K562 (cell line): ENCODE data around the gene PEX10. TPM values are rescaled to one million over a fixed set of nuclear protein-coding genes. Genes with fewer than 3 reads are reported as not detected.
A peak's percentile ranks its signal among the peaks of the same experiment; 100 is the strongest.

Source experiments
- KDM1A ChIP-seq, 2 experiments: fragments of 450-650 bp; IDR thresholded peaks; 2 replicates each; pipeline ENCODE4 v1.6.1; 2016; ENCODE audit warnings: mild to moderate bottlenecking in 2 of 2
- KDM2B ChIP-seq: fragments of 250-450 bp; sonication (Bioruptor Pico); IDR thresholded peaks from 2 replicates; pipeline ENCODE4 v1.8.0; 2021; ENCODE audit warnings: mild to moderate bottlenecking, moderate library complexity
- MYC ChIP-seq, 2 experiments: fragments of 250-450 bp in 1 of 2; sonication (Bioruptor Pico) in 1 of 2; IDR thresholded peaks; 2 replicates each; pipeline versions ENCODE4 v1.5.1 to v1.6.1; 2012 to 2021; ENCODE audit warnings: low read depth in 2 of 2, borderline replicate concordance in 1 of 2, improper control_type of control experiment in 1 of 2, low read length in 1 of 2, mild to moderate bottlenecking in 1 of 2, moderate library complexity in 1 of 2
- NR2C2 ChIP-seq, 2 experiments: fragments of 200-800 bp in 1 of 2; sonication (Bioruptor generic) in 1 of 2; sonication (generic) in 1 of 2; formaldehyde crosslinking in 1 of 2; IDR thresholded peaks; 2 replicates each; pipeline versions ENCODE4 v1.6.1 to v1.8.0; 2016 to 2022; ENCODE audit warnings: mild to moderate bottlenecking in 1 of 2, missing compliant biosample characterization in 1 of 2, missing genetic modification characterization in 1 of 2, missing genetic modification reagents in 1 of 2
- NRF1 ChIP-seq, 2 experiments: fragments of 450-650 bp; IDR thresholded peaks in 1 of 2; conservative IDR thresholded peaks in 1 of 2; 2 replicates each; pipeline ENCODE4 v1.6.1; 2014; ENCODE audit warnings: mild to moderate bottlenecking in 2 of 2
- POLR2A ChIP-seq: fragments of 450-650 bp; conservative IDR thresholded peaks from 2 replicates; pipeline ENCODE4 v1.6.1; 2016
- RFX1 ChIP-seq: fragments of 450-650 bp; IDR thresholded peaks from 2 replicates; pipeline ENCODE4 v1.6.1; 2016; ENCODE audit warnings: mild to moderate bottlenecking, moderate library complexity
- SIN3B ChIP-seq: fragments of 450-650 bp; IDR thresholded peaks from 2 replicates; pipeline ENCODE4 v1.6.1; 2017; ENCODE audit warnings: low read depth, mild to moderate bottlenecking, moderate library complexity
- ZNF232 ChIP-seq: sonication (generic); formaldehyde crosslinking; IDR thresholded peaks from 2 replicates; pipeline ENCODE4 v1.8.0; 2022; ENCODE audit warnings: mild to moderate bottlenecking, missing genetic modification reagents
- ZNF699 ChIP-seq: fragments of 250-450 bp; sonication (Bioruptor Pico); IDR thresholded peaks from 2 replicates; pipeline ENCODE4 v1.8.0; 2021; ENCODE audit warnings: mild to moderate bottlenecking, moderate library complexity; ENCODE audit not compliant: insufficient replicate concordance
- polyA plus RNA-seq, 8 experiments: library from polyadenylated mRNA; depleted of rRNA in 4 of 8; stranded (reverse) in 5 of 8; unstranded in 3 of 8; fragments of >200 nt; fragmentation: Nextera tagmentation in 2 of 8; fragmentation: Illumina TruSeq in 1 of 8; extraction: Ambion mirVana in 2 of 8; extraction: Trizol in 1 of 8; gene quantifications; 2 replicates each; pipeline versions ENCODE4 v1.2.1 to v1.2.3, GENCODE V29; 2011 to 2014; ENCODE audit warnings: inconsistent platforms in 1 of 8, missing spikeins in 1 of 8
- total RNA-seq, 7 experiments: library from RNA; depleted of rRNA in 6 of 7; stranded (reverse); fragments of >200 nt in 6 of 7; fragmentation: Illumina TruSeq in 2 of 7; extraction: Trizol in 2 of 7; gene quantifications; 2 replicates each; pipeline versions ENCODE4 v1.2.1 to v1.2.3, GENCODE V29; 2011 to 2021; ENCODE audit warnings: low replicate concordance in 1 of 7
- TF ChIP-seq, protein P1 (sequence below): sonication (generic); formaldehyde crosslinking; IDR thresholded peaks from 2 replicates; pipeline ENCODE4 v1.4.0; 2020; ENCODE audit warnings: mild to moderate bottlenecking, missing genetic modification reagents
- TF ChIP-seq, protein P2 (sequence below): fragments of 250-450 bp; sonication (Bioruptor Pico); IDR thresholded peaks from 2 replicates; pipeline ENCODE4 v1.8.0; 2021; ENCODE audit warnings: moderate library complexity, mild to moderate bottlenecking, inconsistent platforms
- TF ChIP-seq, protein P3 (sequence below): sonication (generic); formaldehyde crosslinking; IDR thresholded peaks from 2 replicates; pipeline ENCODE4 v1.8.1; 2023; ENCODE audit warnings: mild to moderate bottlenecking, missing genetic modification reagents
- TF ChIP-seq, protein P4 (sequence below): fragments of 250-450 bp; sonication (Bioruptor Pico); IDR thresholded peaks from 2 replicates; pipeline ENCODE4 v1.4.0; 2020
- TF ChIP-seq, protein P5 (sequence below): IDR thresholded peaks from 3 replicates; pipeline ENCODE4 v1.6.1; 2011; ENCODE audit warnings: borderline replicate concordance, mild to moderate bottlenecking; ENCODE audit not compliant: insufficient read length, insufficient read depth
- TF ChIP-seq, protein P6 (sequence below): conservative IDR thresholded peaks from 2 replicates; pipeline ENCODE4 v1.6.1; 2011; ENCODE audit warnings: low read depth, mild to moderate bottlenecking, low read length; ENCODE audit not compliant: control insufficient read depth

PEX10 gene
- total and polyA plus RNA-seq, 9 of the 15 experiments (the other 6 are each of a cell fraction or from before 2014, with no cell fraction given) = 0.03 to 26.2 (median 8.7) TPM

DNA sequence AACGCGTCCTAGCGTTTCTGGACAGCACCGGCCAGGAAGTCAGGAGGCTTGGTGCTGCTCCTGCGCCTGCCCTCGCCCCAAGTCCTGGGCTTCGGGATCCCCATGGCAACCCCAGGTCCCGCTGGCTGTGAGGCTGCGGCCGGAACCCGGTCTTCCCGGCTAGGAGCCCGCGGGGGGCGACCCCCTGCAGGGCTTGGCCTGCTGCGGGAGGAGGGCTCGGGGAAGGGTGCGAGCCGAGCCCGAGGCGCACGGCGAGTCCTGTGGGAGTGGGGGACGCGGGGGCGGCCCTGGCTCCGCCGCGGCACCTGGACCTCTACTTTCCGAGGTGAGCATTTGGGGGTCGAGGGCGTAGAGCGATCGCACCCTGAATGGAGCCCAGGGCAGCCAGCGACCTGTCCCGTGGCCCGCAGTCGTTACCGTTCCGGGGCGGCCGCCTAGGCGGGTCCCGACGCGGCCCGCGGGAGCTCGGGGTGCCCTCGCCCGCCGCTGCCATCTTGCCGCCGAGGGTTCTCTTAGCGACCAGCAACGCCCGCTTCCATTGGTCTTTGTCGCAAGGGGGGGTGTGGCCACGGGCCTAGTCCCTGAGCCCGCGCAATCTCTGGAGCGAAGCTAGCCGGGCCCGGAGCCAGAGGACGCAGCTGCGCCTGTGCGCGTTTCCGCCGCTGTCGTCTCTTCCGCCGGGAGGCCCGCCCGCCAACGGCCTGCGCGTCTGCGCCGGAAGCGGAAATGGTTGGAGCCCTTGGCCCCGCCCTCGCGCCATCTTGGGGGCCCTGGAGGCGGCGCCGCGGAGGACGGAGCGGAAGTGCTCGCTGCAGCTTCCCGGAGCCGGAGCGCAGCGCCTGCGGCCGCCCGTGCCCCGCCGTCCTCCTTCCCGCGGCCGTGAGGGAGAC lies 21.1 kb downstream of the PEX10 start, which contains the start of the genes MORN1 and RER1 (continued):
- TF ChIP-seq, protein P1, sequence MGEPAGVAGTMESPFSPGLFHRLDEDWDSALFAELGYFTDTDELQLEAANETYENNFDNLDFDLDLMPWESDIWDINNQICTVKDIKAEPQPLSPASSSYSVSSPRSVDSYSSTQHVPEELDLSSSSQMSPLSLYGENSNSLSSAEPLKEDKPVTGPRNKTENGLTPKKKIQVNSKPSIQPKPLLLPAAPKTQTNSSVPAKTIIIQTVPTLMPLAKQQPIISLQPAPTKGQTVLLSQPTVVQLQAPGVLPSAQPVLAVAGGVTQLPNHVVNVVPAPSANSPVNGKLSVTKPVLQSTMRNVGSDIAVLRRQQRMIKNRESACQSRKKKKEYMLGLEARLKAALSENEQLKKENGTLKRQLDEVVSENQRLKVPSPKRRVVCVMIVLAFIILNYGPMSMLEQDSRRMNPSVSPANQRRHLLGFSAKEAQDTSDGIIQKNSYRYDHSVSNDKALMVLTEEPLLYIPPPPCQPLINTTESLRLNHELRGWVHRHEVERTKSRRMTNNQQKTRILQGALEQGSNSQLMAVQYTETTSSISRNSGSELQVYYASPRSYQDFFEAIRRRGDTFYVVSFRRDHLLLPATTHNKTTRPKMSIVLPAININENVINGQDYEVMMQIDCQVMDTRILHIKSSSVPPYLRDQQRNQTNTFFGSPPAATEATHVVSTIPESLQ (CRISPR knock-in tag) = peak; percentile 38; the same call in 1 of the 2 replicates
- TF ChIP-seq SIN3B (peak; percentile 94), KDM2B (CRISPR knock-in tag) (no peak), NR2C2 (CRISPR knock-in tag; IDR thresholded peaks at IDR 0.05) (peak; percentile 88), NR2C2 (tag; IDR thresholded peaks at IDR 0.05) (peak; percentile 98), POLR2A (peak; percentile 81), NRF1 (conservative IDR thresholded peaks at IDR 0.05 in 1 of 2, IDR thresholded peaks at IDR 0.05 in 1 of 2) (peak; percentile 98), MYC (IDR thresholded peaks at IDR 0.05; ENCODE audit: low read depth, low read length) (peak; percentile 83), MYC (CRISPR knock-in tag; IDR thresholded peaks at IDR 0.05; ENCODE audit: borderline replicate concordance, low read depth) (no peak), ZNF699 (CRISPR knock-in tag) (no peak), KDM1A (IDR thresholded peaks at IDR 0.05) (no peak), ZNF232 (CRISPR knock-in tag) (no peak), RFX1 (peak; percentile 95)
- TF ChIP-seq, protein P2, sequence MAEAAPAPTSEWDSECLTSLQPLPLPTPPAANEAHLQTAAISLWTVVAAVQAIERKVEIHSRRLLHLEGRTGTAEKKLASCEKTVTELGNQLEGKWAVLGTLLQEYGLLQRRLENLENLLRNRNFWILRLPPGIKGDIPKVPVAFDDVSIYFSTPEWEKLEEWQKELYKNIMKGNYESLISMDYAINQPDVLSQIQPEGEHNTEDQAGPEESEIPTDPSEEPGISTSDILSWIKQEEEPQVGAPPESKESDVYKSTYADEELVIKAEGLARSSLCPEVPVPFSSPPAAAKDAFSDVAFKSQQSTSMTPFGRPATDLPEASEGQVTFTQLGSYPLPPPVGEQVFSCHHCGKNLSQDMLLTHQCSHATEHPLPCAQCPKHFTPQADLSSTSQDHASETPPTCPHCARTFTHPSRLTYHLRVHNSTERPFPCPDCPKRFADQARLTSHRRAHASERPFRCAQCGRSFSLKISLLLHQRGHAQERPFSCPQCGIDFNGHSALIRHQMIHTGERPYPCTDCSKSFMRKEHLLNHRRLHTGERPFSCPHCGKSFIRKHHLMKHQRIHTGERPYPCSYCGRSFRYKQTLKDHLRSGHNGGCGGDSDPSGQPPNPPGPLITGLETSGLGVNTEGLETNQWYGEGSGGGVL (CRISPR knock-in tag) = no peak
- TF ChIP-seq, protein P3, sequence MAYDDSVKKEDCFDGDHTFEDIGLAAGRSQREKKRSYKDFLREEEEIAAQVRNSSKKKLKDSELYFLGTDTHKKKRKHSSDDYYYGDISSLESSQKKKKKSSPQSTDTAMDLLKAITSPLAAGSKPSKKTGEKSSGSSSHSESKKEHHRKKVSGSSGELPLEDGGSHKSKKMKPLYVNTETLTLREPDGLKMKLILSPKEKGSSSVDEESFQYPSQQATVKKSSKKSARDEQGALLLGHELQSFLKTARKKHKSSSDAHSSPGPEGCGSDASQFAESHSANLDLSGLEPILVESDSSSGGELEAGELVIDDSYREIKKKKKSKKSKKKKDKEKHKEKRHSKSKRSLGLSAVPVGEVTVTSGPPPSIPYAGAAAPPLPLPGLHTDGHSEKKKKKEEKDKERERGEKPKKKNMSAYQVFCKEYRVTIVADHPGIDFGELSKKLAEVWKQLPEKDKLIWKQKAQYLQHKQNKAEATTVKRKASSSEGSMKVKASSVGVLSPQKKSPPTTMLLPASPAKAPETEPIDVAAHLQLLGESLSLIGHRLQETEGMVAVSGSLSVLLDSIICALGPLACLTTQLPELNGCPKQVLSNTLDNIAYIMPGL = no peak
- TF ChIP-seq, protein P4, sequence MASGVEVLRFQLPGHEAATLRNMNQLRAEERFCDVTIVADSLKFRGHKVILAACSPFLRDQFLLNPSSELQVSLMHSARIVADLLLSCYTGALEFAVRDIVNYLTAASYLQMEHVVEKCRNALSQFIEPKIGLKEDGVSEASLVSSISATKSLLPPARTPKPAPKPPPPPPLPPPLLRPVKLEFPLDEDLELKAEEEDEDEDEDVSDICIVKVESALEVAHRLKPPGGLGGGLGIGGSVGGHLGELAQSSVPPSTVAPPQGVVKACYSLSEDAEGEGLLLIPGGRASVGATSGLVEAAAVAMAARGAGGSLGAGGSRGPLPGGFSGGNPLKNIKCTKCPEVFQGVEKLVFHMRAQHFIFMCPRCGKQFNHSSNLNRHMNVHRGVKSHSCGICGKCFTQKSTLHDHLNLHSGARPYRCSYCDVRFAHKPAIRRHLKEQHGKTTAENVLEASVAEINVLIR (CRISPR knock-in tag) = peak; percentile 72
- TF ChIP-seq, protein P5, sequence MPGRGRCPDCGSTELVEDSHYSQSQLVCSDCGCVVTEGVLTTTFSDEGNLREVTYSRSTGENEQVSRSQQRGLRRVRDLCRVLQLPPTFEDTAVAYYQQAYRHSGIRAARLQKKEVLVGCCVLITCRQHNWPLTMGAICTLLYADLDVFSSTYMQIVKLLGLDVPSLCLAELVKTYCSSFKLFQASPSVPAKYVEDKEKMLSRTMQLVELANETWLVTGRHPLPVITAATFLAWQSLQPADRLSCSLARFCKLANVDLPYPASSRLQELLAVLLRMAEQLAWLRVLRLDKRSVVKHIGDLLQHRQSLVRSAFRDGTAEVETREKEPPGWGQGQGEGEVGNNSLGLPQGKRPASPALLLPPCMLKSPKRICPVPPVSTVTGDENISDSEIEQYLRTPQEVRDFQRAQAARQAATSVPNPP = no peak
- TF ChIP-seq, protein P6, sequence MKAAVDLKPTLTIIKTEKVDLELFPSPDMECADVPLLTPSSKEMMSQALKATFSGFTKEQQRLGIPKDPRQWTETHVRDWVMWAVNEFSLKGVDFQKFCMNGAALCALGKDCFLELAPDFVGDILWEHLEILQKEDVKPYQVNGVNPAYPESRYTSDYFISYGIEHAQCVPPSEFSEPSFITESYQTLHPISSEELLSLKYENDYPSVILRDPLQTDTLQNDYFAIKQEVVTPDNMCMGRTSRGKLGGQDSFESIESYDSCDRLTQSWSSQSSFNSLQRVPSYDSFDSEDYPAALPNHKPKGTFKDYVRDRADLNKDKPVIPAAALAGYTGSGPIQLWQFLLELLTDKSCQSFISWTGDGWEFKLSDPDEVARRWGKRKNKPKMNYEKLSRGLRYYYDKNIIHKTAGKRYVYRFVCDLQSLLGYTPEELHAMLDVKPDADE = peak; percentile 91
